Hematopoietic multipotent progenitor cell treated with erythropoietin and hydrocortisone succinate and interleukin-3 and kit ligand, for 15 days (in vitro differentiated cells): ENCODE results near the gene EPB41L4A.
"Not testable (repeated sequence)": the region's sequence is repeated elsewhere in the genome, so short reads cannot be mapped to it uniquely, and the experiment has no call there.

Experiments
- DNase-seq: peaks from one replicate; pipeline ENCODE4 v3.0.0-alpha.2; 2015; ENCODE audit warnings: low spot score

EPB41L4A gene

DNA sequence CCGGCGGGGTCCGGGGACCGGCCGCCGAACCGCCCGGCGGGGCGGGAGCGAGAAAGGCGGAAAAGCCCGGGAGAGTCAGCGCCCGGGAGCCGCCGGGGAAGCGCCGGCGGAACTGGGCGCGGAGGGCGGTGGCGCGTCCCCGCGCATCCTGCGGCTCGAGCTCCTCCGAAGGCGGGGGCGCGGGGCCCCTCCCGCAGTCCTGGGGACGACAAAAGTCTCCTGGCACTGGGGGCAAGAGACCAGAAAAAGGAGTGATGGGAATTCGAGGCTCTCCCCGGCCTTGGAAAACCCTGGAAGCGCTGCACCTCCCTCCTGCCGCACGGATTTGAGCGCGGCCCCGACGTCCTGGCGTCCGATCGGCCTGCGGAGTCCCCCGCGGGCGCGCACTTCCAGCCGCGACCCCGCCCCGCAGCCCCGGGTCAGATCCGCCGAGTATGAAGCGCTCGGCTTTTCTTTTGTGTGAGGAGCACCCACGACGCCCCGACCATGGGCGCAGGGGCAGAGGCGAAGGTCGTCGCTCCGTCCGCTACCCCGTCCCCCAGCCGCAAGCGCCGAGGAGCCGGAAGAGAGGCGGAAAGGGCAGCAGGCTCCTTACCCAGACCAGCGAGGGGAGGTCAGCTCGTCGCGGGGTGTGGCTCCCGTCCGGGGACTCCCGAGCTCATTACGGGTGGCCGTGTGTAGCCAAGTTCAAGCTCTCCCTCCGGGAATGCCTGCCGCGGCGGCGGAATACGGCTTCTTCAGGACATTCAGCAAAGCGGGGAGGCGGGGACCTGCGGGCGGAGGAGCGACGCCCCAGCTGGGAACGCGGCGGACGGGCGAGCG is at the start of gene EPB41L4A:
Gene EPB41L4A (minus strand): TSS at position 114 of the 822 bp plus-strand sequence. CDS start 238 bp downstream, outside the sequence.
- peak; percentile 56 for DNase-seq

GRCh38 chr5:112467485-112467884 is 48.4 kb upstream of the EPB41L4A start:
- no peak for DNase-seq

- DNase-seq, result not testable (repeated sequence)
These were observed 47.2 kb upstream of the EPB41L4A start for GRCh38 chr5:112466261-112466660.

- DNase-seq, result peak; percentile 30
These were observed 28.2 kb upstream of the EPB41L4A start for GRCh38 chr5:112447187-112447760.

DNA sequence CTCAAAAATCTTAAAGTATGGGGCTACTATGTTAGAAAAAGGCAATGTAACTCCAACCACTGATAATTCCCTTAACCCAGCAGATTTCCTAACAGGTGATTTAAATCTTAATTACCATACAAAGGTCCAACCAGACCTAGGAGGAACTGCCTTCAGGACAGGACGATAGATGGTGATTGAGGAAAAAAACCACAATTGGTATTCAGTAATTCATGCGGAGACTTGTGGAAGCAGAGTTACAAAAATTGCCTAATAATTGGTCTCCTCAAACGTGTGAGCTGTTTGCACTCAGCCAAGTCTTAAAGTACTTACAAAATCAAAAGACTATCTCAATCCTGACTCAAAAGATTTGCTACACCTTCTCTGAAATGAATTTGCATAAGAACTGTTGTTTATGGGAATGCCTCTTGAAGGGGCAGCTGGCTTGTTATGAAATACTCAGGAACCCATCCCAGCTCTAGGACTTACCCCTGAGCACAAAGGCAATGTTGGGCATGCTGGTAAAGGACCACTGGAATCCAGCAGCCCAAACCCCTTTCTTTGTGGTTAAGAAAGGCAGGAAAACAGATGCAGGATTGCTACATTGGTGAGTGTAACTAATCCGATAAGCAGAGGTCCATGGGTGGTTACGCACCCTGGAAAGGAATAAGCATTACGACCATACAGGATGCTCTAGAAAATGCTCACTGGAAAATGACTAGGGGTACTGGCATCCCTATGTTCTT is 26.7 kb upstream of the EPB41L4A start:
- no peak for DNase-seq

GRCh38 chr5:112443932-112444331 is 24.9 kb upstream of the EPB41L4A start:
- DNase-seq, result not testable (repeated sequence)

DNA sequence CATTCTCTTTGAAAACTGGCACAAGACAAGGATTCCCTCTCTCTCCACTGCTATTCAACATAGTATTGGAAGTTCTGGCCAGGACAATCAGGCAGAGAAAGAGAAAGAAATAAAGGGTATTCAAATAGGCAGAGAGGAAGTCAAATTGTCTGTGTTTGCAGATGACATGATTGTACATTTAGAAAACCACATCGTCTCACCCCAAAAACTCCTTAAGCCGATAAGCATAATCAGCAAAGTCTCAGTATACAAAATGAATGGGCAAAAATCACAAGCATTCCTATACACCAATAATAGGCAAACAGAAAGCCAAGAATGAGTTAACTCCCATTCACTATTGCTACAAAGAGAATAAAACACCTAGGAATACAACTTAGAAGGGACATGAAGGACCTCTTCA is 21.0 kb upstream of the EPB41L4A start:
- no peak for DNase-seq

DNA sequence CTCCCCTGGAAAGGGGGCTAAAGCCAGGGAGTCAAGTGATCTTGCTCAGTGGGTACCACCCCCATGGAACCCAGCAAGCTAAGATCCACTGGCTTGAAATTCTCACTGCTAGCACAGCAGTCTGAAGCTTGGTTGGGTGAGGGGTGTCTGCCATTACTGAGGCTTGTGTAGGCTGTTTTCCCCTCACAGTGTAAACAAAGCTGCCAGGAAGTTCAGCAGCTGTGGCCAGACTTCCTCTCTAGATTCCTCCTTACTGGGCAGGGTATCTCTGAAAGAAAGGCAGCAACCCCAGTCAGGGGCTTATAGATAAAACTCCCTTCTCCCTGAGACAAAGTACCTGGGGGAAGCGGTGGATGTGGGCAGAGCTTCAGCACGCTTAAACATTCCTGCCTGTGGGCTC is 17.1 kb upstream of the EPB41L4A start:
- DNase-seq, result no peak

GRCh38 chr5:112434641-112435040 is 15.6 kb upstream of the EPB41L4A start:
- DNase-seq, result peak; percentile 20

DNA sequence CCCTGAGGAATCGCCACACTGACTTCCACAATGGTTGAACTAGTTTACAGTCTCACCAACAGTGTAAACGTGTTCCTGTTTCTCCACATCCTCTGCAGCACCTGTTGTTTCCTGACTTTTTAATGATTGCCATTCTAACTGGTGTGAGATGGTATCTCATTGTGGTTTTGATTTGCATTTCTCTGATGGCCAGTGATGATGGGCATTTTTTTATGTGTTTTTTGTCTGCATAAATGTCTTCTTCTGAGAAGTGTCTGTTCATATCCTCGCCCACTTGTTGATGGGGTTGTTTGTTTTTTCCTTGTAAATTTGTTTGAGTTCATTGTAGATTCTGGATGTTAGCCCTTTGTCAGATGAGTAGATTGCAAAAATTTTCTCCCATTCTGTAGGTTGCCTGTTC is 7.1 kb upstream of the EPB41L4A start:
- DNase-seq, result not testable (repeated sequence)

DNA sequence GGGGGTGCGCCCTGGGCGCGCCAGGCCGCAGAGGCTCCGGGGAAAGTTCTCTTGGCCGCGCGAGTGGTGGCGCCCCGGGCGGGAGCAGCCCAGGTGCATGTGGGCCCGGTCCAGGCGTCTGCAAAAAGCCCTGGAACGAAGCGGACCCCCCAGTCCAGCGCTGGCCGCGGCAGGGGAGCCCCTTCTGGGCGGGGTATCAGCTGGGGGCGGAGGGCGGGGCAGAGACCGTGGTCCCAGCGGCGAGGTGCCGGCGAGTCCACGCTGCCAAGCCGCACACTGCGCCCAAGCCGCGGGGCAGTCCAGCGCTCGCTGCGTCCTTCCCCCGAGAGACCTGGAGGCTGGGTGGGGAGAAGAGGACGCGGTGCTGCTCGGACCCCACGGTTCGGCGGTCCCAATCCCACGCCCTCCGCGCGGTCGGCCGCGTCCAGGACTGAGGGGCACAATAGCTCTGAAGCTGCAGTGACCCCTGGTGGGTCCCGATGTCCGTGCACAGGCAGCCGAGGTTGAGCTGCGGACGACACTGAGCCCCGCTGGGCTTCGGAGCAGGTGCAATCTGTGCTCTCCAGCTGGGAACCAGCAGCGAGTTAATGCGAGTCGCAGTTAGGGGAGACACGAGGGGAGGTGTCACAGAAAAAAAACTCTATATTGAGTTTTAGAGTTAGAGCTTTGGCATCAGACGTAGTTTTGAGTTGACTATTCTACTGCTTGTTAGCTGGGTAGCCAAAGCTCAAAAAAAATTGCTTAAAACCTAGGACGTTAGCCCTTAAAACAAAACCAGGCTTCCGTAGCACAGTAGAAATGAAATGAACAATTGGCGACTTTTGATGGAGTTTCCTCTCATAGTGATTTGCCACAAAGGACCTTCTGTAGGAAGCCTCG is 1.1 kb upstream of the EPB41L4A start:
- DNase-seq, result peak; percentile 72

- DNase-seq, result no peak
These were observed 366 bp downstream of the EPB41L4A start for GRCh38 chr5:112418659-112419163.

DNA sequence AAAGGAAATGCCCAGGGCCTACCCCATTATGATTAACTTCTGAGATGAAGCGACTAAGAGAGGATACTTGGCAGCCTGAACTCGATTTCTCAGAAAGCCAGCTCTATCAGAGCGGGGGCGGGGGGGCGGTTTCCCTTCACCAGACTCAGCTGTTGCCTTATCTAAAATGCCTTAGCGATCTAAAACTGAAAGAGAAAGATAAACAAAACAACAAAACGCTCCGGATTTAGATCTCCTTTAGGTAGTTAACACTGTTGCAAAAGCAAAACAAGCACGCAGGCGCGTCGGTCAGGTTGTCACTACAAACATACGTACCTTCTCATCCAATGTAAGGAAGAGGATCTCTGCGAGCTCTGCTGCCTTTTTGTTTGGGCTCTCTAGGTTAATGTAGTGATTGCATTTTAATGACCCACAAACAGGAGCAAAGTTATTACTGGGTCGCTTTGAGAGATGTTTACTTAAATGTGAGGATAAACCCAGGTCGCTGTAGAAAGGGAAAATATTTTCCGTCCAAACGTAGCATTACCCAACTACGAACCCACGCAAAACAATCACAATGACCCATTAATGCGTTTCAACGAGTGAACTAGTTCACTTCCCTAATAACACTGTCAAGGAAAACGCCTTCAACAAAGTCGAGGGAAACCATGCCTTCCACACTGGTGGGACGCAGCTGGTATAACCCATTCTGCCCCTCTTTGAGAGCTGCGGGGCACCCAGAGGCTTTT is 982 bp downstream of the EPB41L4A start:
- DNase-seq, result peak; percentile 66

DNA sequence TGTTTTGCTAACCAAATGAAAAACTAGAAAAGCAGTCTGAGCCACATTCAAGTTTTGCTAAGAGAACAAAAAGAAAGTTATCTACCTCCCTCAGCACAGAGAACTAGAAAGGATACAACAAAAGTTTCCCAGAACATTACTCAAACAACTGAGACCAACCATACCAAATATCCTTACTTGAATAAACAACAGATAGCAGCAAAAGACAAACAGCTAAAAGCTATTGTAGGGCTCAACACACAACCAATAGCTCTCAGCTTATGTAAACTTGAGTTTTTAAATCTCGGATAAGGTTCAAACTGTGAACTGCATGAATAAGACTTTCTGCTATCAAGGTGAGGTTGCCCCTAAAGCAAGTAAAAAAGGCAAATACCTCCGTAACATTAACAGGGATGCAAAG is 3.5 kb downstream of the EPB41L4A start:
- DNase-seq, result no peak

- DNase-seq, result no peak
These were observed 5.5 kb downstream of the EPB41L4A start for GRCh38 chr5:112413611-112414010.

DNA sequence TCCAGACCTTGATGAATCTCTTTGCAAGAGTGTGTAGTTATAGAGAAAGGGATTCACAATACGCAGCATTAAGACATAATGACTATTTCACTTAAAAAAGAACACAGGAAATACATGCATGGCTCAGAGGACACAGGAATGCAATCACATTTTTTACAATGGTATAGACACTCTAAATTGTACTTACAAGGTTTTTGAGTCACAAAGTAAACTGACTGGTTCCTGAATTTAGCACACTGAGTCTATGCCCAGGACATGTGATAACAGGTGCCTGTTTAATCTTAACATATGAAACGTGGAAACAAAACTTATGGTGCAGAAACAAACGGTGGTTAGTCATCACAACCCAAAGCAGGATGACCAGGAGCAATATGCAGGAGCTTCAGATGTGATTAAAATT is 6.7 kb downstream of the EPB41L4A start:
- DNase-seq, result no peak

DNA sequence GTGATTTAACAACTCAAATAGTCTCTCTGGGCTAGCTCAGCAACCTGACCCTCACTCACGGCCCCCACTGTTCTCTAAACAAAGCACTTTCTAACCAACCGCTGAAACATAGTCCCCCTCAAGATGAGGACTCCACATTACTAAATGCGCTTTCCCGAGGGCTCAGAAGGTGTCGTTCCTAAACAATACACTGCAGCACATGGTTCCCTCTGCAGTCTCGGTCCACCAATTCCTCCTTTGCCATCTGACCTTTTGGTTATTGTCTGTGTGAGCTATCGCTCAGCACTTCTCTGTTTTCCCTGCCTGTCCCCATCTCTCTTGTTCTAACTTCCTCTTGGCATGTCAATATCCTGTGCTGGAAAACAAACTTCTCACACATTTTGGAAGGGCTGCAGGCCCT is 7.2 kb downstream of the EPB41L4A start:
- DNase-seq, result no peak

DNA sequence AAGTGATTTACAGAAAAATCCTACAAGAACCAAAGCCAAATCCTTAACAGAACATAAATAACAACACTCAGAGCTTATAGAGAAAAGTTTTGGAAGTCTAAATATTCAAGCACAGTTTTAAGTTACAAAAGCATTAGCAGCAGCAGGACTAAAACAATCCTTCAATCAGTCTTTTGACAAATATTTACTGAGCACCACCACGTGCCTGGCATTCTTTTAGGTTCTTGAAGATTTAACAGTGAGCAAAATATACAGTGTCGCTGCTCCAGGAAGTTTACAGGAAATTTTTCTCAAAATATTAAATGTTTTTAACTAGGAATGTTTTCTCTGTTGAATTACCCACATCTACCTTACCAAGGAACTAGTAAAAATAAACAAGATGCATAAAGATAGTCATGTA is 11.4 kb downstream of the EPB41L4A start:
- DNase-seq, result no peak

DNA sequence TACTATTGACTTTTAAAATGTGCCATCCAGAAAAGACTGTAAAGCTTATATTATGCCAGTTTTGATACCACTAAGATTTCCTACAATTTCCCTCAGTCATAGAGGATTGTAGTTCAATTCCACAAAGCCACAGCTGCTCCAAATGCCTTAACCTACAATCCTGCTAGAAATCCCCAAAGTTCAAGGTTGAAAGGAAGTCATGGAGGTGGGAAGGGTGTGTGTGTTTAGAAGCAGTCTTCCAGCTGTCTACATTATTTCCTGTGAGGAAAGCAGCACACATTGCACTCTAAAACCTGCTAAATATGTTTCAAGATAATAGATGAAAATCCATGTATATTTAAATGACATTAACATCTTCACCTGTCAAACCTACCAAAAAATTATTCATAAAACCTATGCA is 11.8 kb downstream of the EPB41L4A start:
- DNase-seq, result no peak

DNA sequence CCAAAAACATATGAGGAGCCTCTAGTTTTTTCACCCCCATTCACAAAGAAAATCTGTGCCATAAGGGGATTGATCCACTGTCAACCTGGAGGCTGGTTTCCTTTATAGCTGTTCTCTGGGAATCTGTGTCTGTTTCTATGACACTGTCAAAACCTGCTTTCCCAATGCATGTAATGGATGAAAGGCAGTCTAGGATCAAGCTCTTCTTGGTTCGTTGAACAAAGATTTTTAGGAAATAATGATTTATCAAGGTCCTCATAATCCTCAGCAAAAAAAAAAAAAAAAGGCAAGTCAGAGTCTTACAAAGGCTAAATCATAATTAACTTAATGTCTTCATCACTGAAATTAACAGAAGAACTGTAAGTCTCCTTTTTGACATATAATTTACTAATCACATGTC is 16.0 kb downstream of the EPB41L4A start:
- no peak for DNase-seq

- no peak for DNase-seq
These were observed 17.2 kb downstream of the EPB41L4A start for GRCh38 chr5:112401924-112402323.
